CD1c-positive myeloid dendritic cell (primary cell): ENCODE measurements around the gene GJB4.
"Not testable (repeated sequence)": the region's sequence is repeated elsewhere in the genome, so short reads cannot be mapped to it uniquely, and the experiment has no call there.

Experiments used
- DNase-seq: peaks from one replicate; pipeline ENCODE4 v3.0.0-alpha.2; 2016; ENCODE audit errors: extremely low spot score

The GJB4 gene

DNA sequence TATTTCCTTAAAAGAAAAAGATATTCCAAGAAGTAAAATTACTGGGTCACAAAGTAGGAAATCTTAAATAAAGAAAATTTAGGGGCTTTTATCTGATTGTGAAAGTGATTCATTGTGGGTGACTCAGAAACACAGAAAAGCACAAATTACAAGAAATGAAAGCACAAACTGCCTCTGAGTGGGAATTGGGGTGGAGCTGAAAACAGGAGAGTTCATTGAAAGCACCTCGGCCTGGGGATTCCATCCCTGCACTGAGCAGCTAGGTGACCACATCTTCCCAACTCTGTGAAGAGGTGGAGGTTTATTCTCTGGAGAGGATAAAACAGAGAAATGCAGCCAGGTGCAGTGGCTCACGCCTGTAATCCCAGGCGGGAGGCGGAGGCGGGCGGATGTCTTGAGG lies 40.7 kb downstream of the GJB4 start:
- no peak for DNase-seq

DNA sequence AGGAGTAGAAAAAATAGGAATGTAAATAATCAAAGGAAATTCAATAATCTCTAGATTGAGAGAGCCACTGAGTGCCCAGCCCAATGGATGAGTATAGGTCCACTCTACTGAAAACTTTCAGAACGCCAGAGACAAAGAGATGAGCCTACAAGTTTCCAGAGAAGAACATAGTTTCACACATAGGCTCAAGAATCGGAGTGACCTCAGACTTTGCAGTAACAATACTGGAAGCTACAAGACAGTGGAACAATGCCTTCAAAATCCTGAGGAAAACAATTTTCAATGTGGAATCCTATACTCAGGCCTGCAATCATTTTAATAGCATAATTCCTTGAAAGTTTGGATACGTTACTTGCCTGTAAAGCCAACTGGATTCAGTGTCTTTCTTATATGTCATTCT lies 44.2 kb downstream of the GJB4 start:
- DNase-seq: no peak

DNA sequence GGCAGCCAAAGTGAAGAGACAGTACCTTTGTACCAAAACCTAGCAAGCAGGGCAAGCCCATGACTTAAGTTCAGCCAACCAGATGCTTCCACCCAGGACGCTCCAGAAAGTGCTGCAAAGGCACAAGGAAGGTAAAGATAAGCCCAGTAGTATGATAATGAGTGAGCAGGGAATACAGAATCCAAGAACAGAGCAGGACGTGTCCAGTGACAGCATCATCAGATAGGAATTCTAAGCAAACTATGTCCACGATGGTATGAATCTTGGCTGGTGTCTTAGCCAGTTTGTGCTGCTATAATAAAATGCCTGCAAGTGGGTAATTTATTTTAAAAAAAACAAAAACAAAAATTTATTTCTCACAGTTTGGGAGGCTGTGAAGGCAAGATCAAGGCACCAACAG lies 46.9 kb downstream of the GJB4 start:
- DNase-seq: no peak

DNA sequence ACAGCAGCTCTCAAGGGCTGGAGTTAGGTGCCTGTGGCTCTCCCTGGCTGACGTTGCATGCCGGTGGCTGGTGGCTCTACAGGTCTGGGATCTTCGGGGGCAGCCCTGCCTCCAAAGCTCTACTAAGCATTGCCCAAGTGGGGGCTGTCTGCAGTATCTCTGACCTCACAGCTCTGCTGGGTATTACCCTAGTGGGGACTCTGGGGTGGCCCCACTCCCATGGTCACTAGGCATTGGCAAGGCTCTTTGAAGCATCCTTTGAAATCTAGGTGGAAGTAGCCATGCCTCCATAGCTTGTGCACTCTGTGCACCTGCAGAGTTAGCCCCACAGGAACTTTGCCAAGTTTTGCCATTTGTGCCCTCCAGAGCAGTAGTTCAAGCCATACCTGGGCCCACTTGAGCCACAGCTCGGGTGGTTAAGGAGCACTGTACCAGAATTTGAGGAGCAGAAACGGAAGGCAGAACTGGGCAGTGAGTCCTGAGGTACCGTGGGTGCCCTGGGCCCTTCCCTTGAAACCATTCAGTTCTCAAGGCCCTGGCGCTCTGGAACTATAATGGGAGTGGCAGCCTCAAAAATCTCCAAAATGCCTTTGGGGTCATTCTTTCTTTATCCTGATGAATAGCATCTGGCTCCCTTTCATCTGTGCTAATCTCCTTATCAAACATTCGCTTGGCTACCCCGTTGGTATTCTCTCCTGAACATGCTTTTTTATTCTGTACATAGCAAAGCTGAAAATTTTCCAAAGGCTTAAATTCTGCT lies 48.7 kb downstream of the GJB4 start:
- no peak for DNase-seq

GRCh38 chr1:34810781-34811180 lies 51.2 kb downstream of the GJB4 start:
- not testable (repeated sequence) for DNase-seq
